Thoracic aorta (tissue), 2 donors: ENCODE data around the gene KCNK7. TPM values are rescaled to one million over a fixed set of nuclear protein-coding genes. Genes with fewer than 3 reads are reported as not detected.

Source experiments
- ATAC-seq: fragments of 150-250 bp; one replicate; pipeline ENCODE4 v1.8.0; 2017; ENCODE audit warnings: low read depth; ENCODE audit not compliant: insufficient number of reproducible peaks, low FRiP score
- DNase-seq: peaks from one replicate; pipeline ENCODE4 v3.0.0-alpha.2; 2020; ENCODE audit warnings: low spot score
- H3K27ac ChIP-seq, 2 donors: fragments of 200-600 bp; sonication (generic); 1 replicate in 1 of 2; 2 replicates in 1 of 2; pipeline ENCODE4 v1.5.1; 2016; ENCODE audit warnings: mild to moderate bottlenecking in 2 of 2, moderate library complexity in 2 of 2
- H3K27me3 ChIP-seq: fragments of 200-600 bp; sonication (generic); replicated peaks from 2 replicates; pipeline ENCODE4 v1.6.0; 2016; ENCODE audit warnings: mild to moderate bottlenecking; ENCODE audit not compliant: insufficient read depth
- H3K36me3 ChIP-seq: fragments of 200-600 bp; sonication (generic); one replicate; pipeline ENCODE4 v1.5.1; 2016
- H3K4me1 ChIP-seq, 2 donors: fragments of 200-600 bp; sonication (generic); 1 replicate in 1 of 2; 2 replicates in 1 of 2; pipeline versions ENCODE4 v1.5.1 to v1.6.0; 2016; ENCODE audit warnings: low read depth in 2 of 2, mild to moderate bottlenecking in 1 of 2; ENCODE audit not compliant: control insufficient read depth in 1 of 2
- H3K4me3 ChIP-seq: fragments of 200-600 bp; sonication (generic); 2 replicates; pipeline ENCODE4 v1.5.1; 2016; ENCODE audit warnings: mild to moderate bottlenecking
- H3K9me3 ChIP-seq: fragments of 200-600 bp; sonication (generic); 2 replicates; pipeline ENCODE4 v1.5.1; 2016
- CTCF ChIP-seq: fragments of 200-600 bp; sonication (generic); IDR thresholded peaks from one replicate; pipeline ENCODE4 v1.5.1; 2019; ENCODE audit warnings: antibody characterized with exemption
- total RNA-seq, 2 donors: library from RNA; depleted of rRNA; stranded (reverse); fragments of >200 nt; gene quantifications; one replicate each; pipeline versions ENCODE4 v1.1.0 to v1.2.3, GENCODE V29; 2016

KCNK7 gene
- total RNA-seq, 2 donors from 2014 or later = 0.95 TPM; not detected in 1

GRCh38 chr11:65579291-65579690, 16.3 kb downstream of the KCNK7 start:
- Histone ChIP-seq H3K27me3 (no peaks in the 10 kb centered on the region), H3K4me3 (no peak overlapping the region), H3K27ac (peak overlapping the region; percentile 96 to 97), H3K4me1 (peaks cover 15 to 35% of the 10 kb centered on the region in 2 donors), H3K9me3 (no peaks in the 10 kb centered on the region), H3K36me3 (peaks cover 38% of the 10 kb centered on the region)
- no peak for TF ChIP-seq CTCF
- DNase-seq (no peak), ATAC-seq (no peak)

GRCh38 chr11:65578667-65579066, 16.9 kb downstream of the KCNK7 start:
- ATAC-seq = no peak
- peaks cover 17 to 38% of the 10 kb centered on the region in 2 donors for H3K4me1 ChIP-seq
- H3K27ac ChIP-seq = peak overlapping the region; percentile 96 to 97

GRCh38 chr11:65578134-65578533, 17.5 kb downstream of the KCNK7 start:
- DNase-seq (no peak), ATAC-seq (no peak)
- Histone ChIP-seq H3K9me3 (no peaks in the 10 kb centered on the region), H3K36me3 (peaks cover 32% of the 10 kb centered on the region), H3K27me3 (no peaks in the 10 kb centered on the region), H3K4me3 (peak overlapping the region; percentile 93), H3K27ac (peak overlapping the region; percentile 96 to 97), H3K4me1 (peaks cover 22 to 43% of the 10 kb centered on the region in 2 donors)
- no peak for TF ChIP-seq CTCF

More at GRCh38 chr11:65578667-65579066, 16.9 kb downstream of the KCNK7 start:
- TF ChIP-seq CTCF = no peak
- DNase-seq = no peak
- no peaks in the 10 kb centered on the region for H3K27me3 ChIP-seq
- no peaks in the 10 kb centered on the region for H3K9me3 ChIP-seq
- H3K36me3 ChIP-seq = peaks cover 32% of the 10 kb centered on the region
- no peak overlapping the region for H3K4me3 ChIP-seq

- ATAC-seq = no peak
- Histone ChIP-seq H3K27me3 (no peaks in the 10 kb centered on the region), H3K4me1 (peaks cover 23 to 45% of the 10 kb centered on the region in 2 donors), H3K9me3 (no peaks in the 10 kb centered on the region), H3K36me3 (peaks cover 32% of the 10 kb centered on the region), H3K4me3 (peak overlapping the region; percentile 93), H3K27ac (peak overlapping the region; percentile 96 to 97)
- DNase-seq = no peak
- TF ChIP-seq CTCF = no peak
These were observed 17.9 kb downstream of the KCNK7 start for GRCh38 chr11:65577756-65578109.

- DNase-seq (peak; percentile 62), ATAC-seq (peak; percentile 34)
- TF ChIP-seq CTCF = no peak
- Histone ChIP-seq H3K4me1 (peaks cover 23 to 45% of the 10 kb centered on the region in 2 donors), H3K27me3 (no peaks in the 10 kb centered on the region), H3K36me3 (peaks cover 31% of the 10 kb centered on the region), H3K9me3 (no peaks in the 10 kb centered on the region), H3K4me3 (peak overlapping the region; percentile 93), H3K27ac (peak overlapping the region; percentile 96 to 97)
These were observed 18.5 kb downstream of the KCNK7 start for GRCh38 chr11:65576867-65577755.
